GM19035 (cell line): ENCODE results near the gene RECQL.

ENCODE experiments used
- ATAC-seq: cut with Tn5 transposase; IDR thresholded peaks from one replicate; pipeline ENCODE4 v1.9.1; 2021; ENCODE audit not compliant: unreplicated experiment

The RECQL gene, protein sequence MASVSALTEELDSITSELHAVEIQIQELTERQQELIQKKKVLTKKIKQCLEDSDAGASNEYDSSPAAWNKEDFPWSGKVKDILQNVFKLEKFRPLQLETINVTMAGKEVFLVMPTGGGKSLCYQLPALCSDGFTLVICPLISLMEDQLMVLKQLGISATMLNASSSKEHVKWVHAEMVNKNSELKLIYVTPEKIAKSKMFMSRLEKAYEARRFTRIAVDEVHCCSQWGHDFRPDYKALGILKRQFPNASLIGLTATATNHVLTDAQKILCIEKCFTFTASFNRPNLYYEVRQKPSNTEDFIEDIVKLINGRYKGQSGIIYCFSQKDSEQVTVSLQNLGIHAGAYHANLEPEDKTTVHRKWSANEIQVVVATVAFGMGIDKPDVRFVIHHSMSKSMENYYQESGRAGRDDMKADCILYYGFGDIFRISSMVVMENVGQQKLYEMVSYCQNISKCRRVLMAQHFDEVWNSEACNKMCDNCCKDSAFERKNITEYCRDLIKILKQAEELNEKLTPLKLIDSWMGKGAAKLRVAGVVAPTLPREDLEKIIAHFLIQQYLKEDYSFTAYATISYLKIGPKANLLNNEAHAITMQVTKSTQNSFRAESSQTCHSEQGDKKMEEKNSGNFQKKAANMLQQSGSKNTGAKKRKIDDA

DNA sequence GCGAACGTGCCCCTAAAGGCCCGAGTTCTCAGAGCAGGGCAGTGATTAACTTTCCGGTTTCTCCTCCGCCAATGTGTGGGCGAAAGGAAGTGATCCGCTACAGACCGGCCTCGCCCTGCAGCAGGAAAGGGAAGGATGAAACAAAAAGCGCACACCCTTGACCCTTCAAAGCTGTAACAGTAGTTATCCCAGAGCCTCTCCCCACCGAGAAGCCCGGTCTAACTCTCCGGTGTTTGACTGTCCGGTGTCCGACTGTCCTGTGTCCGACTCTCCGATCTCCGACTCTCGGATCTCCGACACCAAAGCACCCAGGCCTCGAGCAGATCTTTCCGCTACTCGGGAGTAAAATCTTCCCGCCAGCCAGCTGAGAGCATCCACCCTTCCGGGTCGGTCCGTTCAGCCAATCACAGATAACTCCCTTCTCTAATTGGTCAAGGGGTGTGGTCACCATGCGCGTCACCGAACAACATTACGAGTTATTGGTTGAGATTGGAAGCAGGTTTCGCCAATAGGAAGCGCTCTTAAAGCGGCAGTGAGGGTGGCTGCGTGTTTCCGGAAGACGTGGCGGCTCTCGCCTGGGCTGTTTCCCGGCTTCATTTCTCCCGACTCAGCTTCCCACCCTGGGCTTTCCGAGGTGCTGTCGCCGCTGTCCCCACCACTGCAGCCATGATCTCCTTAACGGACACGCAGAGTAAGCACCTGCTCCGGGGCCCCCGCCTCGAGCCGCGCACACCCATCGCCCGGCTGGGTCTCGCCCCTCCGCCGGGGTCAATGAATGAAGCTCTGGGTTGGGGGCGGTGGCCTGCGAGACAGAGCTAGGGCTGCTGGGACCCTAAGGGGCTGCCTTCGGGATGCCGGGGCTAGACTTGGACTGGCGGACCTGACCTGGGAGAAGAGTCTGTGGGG is at the start of gene RECQL, which contains the start of gene GOLT1B:
Gene RECQL (minus strand): TSS at position 378 of the 906 bp plus-strand sequence. CDS start 2,065 bp downstream, outside the sequence.
Gene GOLT1B (plus strand): TSS at position 532 of the 906 bp plus-strand sequence. CDS start 135 bp downstream, at position 667.
- peak; percentile 99 for ATAC-seq

- no peak for ATAC-seq
Observed at GRCh38 chr12:21547437-21547836, 46.0 kb upstream of the RECQL start.

- no peak for ATAC-seq
Observed at GRCh38 chr12:21546716-21547115, 45.3 kb upstream of the RECQL start.

GRCh38 chr12:21545557-21545956 is 44.1 kb upstream of the RECQL start:
- no peak for ATAC-seq

DNA sequence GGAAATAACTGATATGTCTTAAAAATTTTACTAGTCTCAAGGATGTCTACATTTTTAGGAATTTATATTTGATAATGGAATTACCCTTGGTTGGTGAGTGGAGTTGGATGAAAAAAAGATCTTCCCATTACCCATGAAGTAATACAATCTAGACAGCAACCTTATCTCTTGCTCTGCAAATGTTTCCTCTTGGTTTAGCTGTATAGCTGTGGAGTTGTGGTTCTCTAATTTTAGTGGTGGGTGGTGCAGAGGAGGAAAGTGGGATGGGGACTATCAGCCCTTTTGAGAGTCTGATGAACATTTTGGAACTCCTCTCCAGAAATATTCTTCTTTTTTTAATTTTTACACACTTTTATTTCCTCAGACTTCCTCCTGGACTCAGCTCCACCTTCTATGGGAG is 41.7 kb upstream of the RECQL start:
- no peak for ATAC-seq

- no peak for ATAC-seq
Observed at GRCh38 chr12:21542403-21542802, 41.0 kb upstream of the RECQL start.

DNA sequence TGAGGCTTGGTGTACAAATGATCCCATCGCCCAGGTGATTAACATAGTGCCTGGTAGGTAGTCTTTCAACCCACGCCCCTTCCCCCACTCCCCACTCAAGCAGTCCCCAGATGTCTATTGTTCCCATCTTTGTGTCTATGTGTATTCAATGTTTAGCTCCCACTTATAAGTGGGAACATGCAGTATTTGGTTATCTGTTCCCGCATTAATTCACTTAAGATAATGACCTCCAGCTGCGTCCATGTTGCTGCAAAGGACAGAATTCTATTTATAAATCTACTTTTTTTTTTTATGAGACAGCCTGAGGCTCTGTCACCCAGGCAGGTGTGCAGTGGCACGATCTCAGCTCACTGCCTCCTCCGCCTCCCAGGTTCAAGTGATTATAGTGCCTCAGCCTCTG is 40.3 kb upstream of the RECQL start:
- ATAC-seq = no peak

GRCh38 chr12:21539797-21540196 is 38.4 kb upstream of the RECQL start:
- ATAC-seq = no peak

DNA sequence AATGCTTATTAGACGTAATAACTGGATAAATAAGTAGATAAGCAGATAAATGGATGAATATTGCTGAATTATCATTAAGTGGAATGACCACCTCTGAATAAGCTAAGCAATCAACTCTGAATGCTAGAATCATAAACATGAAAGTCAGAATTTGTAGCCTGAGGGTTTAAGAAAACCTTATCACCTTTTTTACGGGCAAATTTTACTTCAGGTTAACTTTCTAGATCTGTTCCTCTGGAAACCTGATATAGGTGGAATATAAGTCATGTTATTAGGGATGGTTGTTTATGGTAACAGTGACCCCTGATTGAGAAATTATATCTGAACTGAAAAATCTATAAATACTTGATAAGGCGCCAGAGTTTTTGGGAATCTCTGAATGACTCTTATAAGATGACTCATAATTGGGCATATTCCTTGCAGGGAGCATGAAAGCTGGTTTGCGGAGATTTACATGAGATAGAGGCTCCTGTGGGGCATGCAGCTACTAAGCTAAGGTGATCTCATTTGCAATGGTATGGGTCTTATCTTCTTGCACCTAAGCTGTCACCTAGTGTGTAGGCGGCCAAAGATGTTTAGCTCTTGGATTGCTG is 36.7 kb upstream of the RECQL start:
- no peak for ATAC-seq

GRCh38 chr12:21529456-21529855 is 28.0 kb upstream of the RECQL start:
- ATAC-seq = no peak

DNA sequence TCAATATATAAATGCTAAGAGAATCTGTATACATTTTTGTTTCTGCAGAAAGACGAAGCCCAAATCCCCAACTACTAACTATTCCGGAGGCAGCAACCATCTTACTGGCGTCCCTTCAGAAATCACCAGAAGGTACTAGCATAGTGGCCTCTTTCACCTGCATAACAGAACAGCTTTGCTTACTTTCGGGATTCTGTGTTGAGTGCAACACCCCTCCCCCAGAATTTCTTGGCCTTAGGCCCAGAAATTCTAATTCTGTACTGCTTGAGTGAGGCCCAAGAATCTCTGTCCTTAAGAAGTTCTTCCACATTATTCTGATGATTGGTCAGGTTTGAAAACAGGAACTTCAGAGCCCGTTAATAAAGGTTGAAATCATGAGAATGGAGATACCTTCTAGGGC is 27.5 kb upstream of the RECQL start:
- ATAC-seq = no peak

DNA sequence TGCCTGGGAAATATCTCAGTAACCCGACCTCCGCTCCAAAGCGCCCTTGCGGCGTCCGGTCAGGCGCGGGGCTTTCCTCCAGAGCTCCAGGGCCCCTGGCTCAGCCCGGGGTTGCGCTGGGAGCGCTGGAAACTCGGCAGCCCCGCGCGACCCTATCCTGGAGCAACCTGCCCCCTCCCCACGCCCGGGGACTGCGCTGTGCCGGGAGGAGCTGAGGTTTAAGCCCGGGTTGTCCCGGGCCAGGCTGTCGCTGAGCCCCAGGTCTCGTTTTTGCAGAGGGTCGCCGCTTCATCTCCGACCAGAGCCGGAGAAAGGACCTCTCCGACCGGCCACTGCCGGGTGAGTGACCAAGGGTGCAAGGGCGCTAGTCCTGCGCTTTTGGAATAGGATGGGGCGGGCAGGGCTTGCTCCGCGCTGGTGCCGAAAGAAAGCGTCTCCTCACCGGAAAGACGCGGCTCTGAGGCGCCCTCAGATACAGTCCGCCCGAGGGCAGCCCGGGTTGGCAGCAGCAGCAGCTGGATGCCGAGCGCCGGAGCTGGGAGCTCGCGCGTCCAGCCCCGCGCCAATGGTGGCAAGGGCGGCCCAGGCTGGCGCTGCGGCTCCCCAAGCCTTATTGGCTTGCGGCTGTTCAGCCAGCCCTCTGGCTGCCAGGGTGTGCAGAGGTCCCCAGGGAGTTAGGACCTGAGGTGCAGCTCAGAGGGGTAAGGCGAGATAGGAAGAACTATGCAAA is 26.2 kb upstream of the RECQL start:
- peak; percentile 96 for ATAC-seq

GRCh38 chr12:21526721-21527345 is 25.4 kb upstream of the RECQL start:
- ATAC-seq = no peak

GRCh38 chr12:21526053-21526452 is 24.6 kb upstream of the RECQL start, which contains the start of gene SPX:
Gene SPX (plus strand): TSS chr12:21526296. CDS start chr12:21526473, 177 bp downstream.
- no peak for ATAC-seq

DNA sequence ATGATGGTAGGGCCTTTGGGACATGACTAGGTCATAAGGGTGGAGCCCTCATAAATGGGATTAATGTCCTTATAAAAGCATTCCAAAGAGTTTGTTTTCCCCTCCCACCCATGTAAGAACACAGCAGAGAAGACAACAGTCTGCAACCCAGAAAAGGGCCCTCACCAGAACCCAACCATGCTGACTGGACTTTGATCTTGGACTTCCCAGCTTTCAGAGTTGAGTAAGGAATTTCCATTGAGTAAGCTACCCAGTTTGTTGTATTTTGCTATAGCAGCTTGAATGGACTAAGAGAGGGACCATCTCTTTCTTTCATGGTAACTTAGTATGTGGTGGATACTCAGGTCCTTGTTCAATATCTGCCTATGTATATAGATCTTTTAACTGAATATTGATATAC is 21.7 kb upstream of the RECQL start:
- ATAC-seq = no peak

DNA sequence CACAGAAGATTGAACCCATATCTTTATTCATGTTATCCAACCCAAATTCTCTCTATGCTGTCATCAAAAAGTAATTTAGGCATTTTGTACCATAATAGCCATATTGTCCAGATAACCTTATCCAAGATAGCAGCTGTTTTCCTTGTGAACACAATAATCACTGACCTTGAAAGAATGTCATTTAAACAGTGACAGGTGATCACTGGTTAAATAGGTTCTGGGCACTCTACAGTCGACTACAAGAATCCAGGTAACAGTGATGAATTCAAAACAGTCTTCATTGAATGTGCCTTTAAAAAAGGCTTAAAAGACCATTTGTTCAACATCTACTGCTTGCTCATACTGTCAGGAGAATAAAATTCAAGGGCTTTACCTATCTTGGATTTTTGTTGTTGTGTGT is 20.1 kb upstream of the RECQL start:
- ATAC-seq = no peak

DNA sequence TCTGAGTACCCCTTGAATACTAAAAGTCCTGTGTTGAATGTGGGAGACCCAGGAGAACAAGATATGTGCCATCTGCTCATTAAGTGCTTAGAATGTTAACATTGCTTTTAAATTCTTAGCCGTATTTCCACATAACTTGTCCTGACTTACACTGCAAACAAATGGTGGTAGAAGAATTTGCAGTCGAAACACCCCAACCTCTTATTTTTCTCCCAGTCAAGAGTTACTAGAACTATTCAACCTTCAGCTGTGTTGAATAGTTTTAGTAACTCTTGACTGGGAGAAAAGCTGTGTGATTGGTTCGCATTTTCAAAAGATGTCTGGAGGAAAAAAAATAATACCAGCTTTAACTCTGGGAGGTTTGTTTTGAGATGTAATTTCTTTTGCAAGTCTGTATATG is 17.0 kb upstream of the RECQL start:
- ATAC-seq = no peak

GRCh38 chr12:21516281-21516680 is 14.8 kb upstream of the RECQL start:
- ATAC-seq = no peak

GRCh38 chr12:21509768-21510167 is 8.3 kb upstream of the RECQL start:
- ATAC-seq = peak; percentile 93

- ATAC-seq = no peak
Observed at GRCh38 chr12:21507849-21508248, 6.4 kb upstream of the RECQL start.
